Dermis blood vessel endothelial cell (primary cell): ENCODE measurements around the gene RASA3. TPM values are rescaled to one million over a fixed set of nuclear protein-coding genes. Genes with fewer than 3 reads are reported as not detected.
"Not testable (repeated sequence)": the region's sequence is repeated elsewhere in the genome, so short reads cannot be mapped to it uniquely, and the experiment has no call there.

Source experiments
- DNase-seq: peaks from one replicate; pipeline ENCODE4 v3.0.0; 2010
- total RNA-seq: library from RNA; depleted of rRNA; stranded (reverse); fragments of >200 nt; gene quantifications from 2 replicates; pipeline ENCODE4 v1.2.3, GENCODE V29; 2014

RASA3 gene
- total RNA-seq, 1 donor from 2014 or later = 35.4 TPM

DNA sequence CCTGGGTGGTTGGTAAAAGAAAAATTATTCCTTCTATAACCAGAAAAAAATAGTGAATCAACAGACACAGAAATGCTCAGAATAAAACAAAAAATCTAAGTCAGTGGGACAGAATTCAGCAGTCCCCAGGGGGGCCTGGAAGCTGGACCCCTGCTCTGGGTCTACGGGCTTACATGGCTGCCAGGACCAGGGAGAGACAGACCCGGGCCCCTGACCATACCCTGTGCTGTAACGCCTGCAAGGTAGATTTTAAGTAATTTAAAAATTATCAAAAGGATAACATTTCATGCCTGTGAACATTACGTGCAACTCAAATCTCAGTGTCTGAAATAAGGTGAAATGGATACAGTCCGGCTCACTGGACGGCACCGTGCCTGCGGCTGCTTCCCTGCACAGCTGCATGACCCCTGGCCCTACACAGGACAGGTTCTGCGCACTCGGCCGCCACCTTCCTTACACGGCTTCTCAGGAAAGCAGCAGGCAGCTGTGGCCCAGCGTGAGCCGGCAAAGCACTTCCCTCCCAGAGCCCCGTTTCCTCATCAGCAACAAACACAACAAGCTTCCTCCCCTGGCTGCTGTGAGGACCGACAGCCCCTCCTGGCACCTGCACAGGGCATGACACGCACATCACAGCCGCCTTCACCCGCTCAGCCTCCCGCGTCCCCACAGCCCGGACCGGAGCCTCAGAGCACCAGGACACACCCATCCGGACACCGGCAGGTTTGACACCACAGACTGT lies 22.2 kb downstream of the RASA3 start:
- peak; percentile 93 for DNase-seq

GRCh38 chr13:114109641-114110041 lies 22.8 kb downstream of the RASA3 start:
- DNase-seq = no peak

GRCh38 chr13:114108894-114109293 lies 23.5 kb downstream of the RASA3 start:
- DNase-seq = no peak

GRCh38 chr13:114108141-114108761 lies 24.2 kb downstream of the RASA3 start:
- DNase-seq = no peak

GRCh38 chr13:114107686-114108081 lies 24.7 kb downstream of the RASA3 start:
- DNase-seq = peak; percentile 74

DNA sequence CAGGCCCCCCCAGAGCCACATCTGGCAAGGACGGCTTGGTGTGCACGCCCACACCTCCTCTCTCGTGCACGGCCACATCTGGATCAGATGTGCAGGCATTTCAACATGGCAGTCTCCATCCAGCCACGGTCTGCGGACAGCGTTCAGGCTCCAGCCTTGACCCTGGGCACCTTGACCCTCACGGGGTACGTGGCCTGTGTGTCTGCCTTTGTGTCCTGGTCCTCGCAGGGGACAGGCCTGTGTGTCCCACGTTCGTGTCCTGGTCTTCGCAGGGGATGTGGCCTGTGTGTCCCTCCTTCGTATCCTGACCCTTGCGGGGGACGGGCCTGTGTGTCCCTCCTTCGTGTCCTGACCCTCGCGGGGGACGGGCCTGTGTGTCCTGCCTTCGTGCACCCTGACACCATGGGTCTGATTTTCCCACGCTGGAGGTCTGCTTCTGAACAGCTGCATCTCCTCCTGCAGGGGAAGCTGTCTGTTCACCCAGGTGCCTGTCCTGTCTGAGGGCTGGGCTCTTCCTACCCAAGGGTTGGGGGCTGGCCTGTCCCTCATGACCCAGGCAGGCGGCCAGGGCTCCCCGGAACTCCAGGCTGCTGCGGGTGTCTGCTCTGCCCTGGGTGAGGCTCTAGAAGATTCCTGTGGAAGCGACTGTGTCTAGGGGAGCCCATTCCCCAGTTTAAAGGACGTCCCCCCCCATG lies 25.3 kb downstream of the RASA3 start:
- no peak for DNase-seq

DNA sequence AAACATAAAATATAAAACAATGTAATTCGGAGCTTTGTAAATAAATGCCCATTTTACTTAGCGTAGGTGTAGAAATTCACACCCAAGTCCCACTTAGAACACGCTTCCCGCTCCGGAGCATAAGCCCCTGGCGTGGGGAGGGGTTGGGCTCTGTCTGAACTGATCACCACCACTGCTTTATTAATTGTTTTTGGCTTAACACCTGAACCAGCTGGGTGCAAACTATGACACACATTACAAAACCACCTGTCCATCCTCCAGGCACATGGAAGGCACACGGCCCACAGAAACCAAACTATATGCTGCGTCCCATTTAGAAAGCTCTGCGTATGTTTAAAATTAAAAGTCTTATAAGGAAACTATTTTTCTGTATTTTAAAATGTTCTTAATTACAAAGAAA lies 25.9 kb downstream of the RASA3 start:
- DNase-seq = no peak

GRCh38 chr13:114105521-114106225 lies 26.8 kb downstream of the RASA3 start:
- DNase-seq = peak; percentile 28

- no peak for DNase-seq
These were observed 27.5 kb downstream of the RASA3 start for GRCh38 chr13:114104655-114105520.

- no peak for DNase-seq
These were observed 28.4 kb downstream of the RASA3 start for GRCh38 chr13:114103801-114104654.

GRCh38 chr13:114103289-114103621 lies 29.2 kb downstream of the RASA3 start:
- not testable (repeated sequence) for DNase-seq

DNA sequence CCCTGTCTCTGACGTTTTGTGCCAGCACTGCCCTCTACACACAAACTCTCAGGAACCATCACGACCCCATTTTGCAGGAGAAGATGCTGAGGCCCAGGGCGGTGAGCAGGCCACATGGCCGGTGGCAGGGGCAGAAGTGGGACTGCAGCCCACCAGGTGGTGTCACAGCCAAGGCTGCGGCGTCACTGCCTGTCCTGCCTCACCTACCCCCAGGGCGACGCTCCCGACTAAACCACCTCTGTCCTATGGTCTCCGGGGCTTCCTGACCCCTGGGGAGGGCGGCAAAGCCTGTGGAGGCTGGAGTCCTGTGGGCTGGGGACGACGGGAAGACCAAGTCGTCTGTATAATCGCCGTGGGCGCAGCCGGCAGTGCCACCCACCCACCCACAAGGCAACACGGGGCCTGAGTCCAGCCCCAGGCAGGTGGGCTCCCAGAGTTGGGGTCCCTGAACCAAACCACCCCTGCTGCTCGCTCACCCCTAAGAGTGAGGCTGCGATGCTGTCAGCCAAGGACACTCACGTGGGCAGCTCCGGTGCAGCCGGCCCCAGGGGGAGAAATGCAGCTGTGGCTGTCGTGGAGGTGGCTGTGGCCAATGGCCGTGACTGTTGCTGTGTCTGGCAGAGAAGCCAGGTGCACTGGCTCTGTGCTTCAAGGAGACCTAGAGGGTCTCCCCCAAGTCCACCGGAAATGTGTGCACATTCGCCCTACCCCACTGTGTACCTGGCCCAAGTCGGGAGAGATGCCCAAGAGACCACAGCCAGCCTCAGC lies 29.7 kb downstream of the RASA3 start:
- no peak for DNase-seq

- DNase-seq = no peak
These were observed 30.3 kb downstream of the RASA3 start for GRCh38 chr13:114102131-114102520.

DNA sequence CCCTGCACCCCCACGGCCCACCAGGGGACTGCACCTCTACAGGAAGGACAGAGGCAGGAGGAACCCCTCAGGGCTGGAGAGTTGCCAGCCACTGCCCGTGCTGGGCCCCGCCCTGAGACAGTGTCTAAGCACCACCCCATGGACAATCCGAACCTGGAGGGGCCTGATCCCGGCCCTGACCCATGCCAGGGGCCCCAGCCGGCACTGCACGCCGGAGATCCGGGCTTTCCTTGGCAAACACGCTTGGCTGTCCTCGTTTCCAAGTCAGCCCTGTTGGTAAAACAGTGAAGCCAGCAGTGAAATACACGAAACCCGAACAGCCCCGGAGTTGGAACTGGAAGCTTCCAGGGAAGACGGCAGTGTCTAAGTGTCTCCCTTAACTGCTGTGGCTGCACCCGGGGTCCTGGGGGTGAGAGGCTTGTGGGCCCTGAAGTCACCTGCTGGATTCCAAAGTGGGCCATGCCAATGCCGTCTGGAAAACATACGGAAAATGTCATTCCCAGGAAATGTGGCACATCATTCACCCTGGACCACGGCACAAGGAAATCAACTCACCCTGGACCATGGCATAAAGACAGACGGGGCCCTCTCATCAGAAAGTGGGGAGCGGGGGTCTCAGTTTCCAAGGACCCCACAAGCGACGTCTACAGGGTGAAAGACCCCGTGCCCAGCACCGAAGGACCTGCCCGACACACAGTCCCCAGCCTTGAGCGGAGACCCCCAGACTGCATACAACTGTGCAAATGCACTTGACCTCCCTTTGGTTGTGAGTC lies 30.9 kb downstream of the RASA3 start:
- no peak for DNase-seq

- no peak for DNase-seq
These were observed 31.7 kb downstream of the RASA3 start for GRCh38 chr13:114100446-114101357.

GRCh38 chr13:114099918-114100445 lies 32.4 kb downstream of the RASA3 start:
- no peak for DNase-seq

- no peak for DNase-seq
These were observed 33.2 kb downstream of the RASA3 start for GRCh38 chr13:114099191-114099590.

DNA sequence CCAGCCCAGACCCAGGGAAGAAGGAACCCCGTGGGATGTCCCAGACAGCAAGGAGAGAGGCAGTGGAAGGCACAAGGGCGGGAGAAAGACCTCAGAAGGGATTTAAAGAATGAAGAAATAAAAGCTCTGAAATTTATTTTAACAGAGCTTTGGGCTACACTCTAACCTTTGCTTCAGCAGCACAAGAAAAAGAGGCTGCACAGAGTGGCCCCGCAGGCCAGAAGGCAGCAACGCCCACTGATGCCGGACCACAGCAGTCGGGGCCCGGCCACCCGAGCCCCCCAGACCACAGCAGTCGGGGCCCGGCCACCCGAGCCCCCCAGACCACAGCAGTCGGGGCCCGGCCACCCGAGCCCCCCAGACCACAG lies 33.8 kb downstream of the RASA3 start:
- not testable (repeated sequence) for DNase-seq
